HUES6 (cell line): ENCODE data around the gene SLC25A30.

ENCODE experiments used
- H3K27ac ChIP-seq: 2 replicates; pipeline ENCODE4 v1.7.0; 2013; ENCODE audit warnings: low read depth, mild to moderate bottlenecking, low read length, inconsistent platforms
- H3K27me3 ChIP-seq: 2 replicates; pipeline ENCODE4 v1.6.1; 2013; ENCODE audit warnings: low read length; ENCODE audit not compliant: control insufficient read depth, insufficient read depth
- H3K36me3 ChIP-seq: 2 replicates; pipeline ENCODE4 v1.6.1; 2013; ENCODE audit warnings: low read length; ENCODE audit not compliant: control insufficient read depth, insufficient read depth
- H3K4me1 ChIP-seq: 2 replicates; pipeline ENCODE4 v1.6.1; 2013; ENCODE audit warnings: low read length; ENCODE audit not compliant: control insufficient read depth, insufficient read depth
- H3K4me3 ChIP-seq: 2 replicates; pipeline ENCODE4 v1.5.1; 2013; ENCODE audit warnings: low read depth, low read length
- H3K9ac ChIP-seq: one replicate; pipeline ENCODE4 v1.6.1; 2013; ENCODE audit warnings: mild to moderate bottlenecking, low read length
- H3K9me3 ChIP-seq: 2 replicates; pipeline ENCODE4 v1.6.1; 2013; ENCODE audit warnings: low read depth, low read length; ENCODE audit not compliant: control insufficient read depth, insufficient read depth

SLC25A30 gene

GRCh38 chr13:45417790-45418534 is at the start of gene SLC25A30:
TSS of gene SLC25A30 (minus strand) at chr13:45418373. CDS start at chr13:45411425, 6,948 bp downstream.
- Histone ChIP-seq H3K27ac (peak within 1 kb of the TSS; percentile 56; the same call in 1 of the 2 replicates), H3K9ac (peak within 1 kb of the TSS; percentile 75), H3K4me3 (peak within 1 kb of the TSS; percentile 90), H3K36me3 (no peaks in the 10 kb centered on the region), H3K27me3 (no peaks in the 10 kb centered on the region), H3K4me1 (peaks cover 14% of the 10 kb centered on the region), H3K9me3 (no peaks in the 10 kb centered on the region)

DNA sequence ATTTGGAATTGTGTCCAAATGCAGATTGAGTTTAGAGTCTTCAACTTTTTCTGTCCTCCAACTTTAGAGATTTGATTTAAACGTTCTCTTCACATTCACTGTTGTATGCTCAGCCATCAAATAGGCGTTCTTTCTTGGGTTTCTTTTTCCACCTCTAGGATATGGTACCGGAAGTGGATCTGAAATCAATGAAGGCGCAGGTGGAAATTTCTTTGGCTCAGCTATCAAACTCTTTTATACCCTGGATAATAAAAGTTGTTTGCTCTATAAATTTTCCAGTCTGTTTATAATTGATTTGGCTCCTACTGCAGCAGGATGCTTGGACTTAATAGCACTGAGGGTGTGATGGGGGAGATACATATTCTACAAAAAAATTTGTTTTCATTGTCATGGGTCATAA is 48.2 kb upstream of the SLC25A30 start:
- H3K9me3 ChIP-seq, result no peaks in the 10 kb centered on the region
- no peak overlapping the region for H3K27ac ChIP-seq
- H3K27me3 ChIP-seq, result peaks cover 8% of the 10 kb centered on the region; the same call in 1 of the 2 replicates
- H3K36me3 ChIP-seq, result 0 out of 2 replicates have a peak, but pooled peaks cover 3% of the 10 kb centered on the region
- no peak overlapping the region for H3K4me3 ChIP-seq
- H3K4me1 ChIP-seq, result peaks cover 9% of the 10 kb centered on the region; the same call in 1 of the 2 replicates
- H3K9ac ChIP-seq, result no peak overlapping the region

DNA sequence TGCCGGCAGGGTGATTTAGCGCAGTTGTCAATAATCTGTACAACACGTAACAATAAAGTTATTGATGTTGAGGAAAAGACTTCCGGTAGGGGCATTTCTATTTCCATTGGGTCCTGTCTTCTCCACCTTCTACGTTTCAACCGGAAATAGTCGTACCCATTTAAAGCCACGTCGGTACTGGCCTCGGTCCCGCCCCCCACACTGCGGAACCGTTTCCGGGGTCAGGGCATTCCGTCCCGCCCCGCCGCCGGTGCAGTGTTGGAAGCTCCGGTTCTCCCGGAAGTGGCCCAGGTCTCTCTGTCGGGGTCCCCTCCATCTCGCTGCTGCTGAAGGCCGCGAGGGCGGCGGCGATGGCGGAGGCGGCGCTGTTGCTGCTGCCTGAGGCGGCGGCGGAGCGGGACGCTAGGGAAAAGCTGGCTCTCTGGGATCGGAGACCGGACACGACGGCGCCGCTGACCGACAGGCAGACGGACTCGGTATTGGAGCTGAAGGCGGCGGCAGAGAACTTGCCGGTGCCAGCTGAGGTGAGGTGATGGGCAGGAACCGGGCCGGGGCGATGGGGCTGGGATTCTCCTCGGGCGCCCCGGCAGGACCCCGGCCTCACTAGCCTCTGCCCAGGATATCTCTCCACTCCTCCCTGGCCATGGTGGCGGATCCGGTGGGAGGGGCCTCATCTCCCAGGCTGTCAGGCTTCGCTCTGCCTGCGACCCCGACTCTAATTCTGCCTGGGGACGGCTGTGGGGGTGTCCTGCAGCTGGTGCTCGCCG is 46.7 kb upstream of the SLC25A30 start, which contains the start of gene COG3:
COG3 (plus strand) TSS at position 253 of the 767 bp plus-strand sequence; CDS start at position 351, 98 bp downstream.
- Histone ChIP-seq H3K4me1 (peaks cover 9% of the 10 kb centered on the region; the same call in 1 of the 2 replicates), H3K36me3 (0 out of 2 replicates have a peak, but pooled peaks cover 3% of the 10 kb centered on the region), H3K27me3 (peaks cover 13% of the 10 kb centered on the region; the same call in 1 of the 2 replicates), H3K4me3 (peak within 1 kb of the TSS; percentile 97), H3K27ac (peak within 1 kb of the TSS; percentile 86), H3K9me3 (no peaks in the 10 kb centered on the region), H3K9ac (peak within 1 kb of the TSS; percentile 99)

DNA sequence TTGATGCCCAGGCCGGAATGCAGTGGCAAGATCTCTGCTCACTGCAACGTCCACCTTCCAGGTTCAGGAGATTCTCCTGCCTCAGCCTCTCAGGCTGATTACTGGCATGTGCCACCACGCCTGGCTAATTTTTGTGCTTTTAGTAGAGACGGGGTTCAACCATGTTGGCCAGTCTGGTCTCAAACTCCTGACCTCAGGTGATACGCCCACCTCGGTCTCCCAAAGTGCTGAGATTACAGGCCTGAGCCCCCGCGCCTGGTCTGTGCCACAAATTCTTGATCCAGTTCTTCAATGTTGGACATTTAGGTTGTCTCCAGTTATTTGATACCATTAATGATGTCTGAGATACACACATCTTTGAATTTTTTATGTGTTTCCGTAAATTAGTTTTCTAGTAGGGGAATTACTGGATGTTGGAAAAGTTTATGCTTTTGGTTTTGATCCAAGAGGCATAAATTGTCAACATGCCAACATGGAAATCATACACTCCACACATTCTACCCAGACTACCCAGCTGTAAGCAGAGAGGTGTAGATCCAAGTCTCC is 46.0 kb upstream of the SLC25A30 start:
- H3K9ac ChIP-seq, result peak overlapping the region; percentile 99
- peaks cover 13% of the 10 kb centered on the region; the same call in 1 of the 2 replicates for H3K27me3 ChIP-seq
- H3K4me3 ChIP-seq, result peak overlapping the region; percentile 97
- no peaks in the 10 kb centered on the region; the same call in 1 of the 2 replicates for H3K9me3 ChIP-seq
- peaks cover 9% of the 10 kb centered on the region; the same call in 1 of the 2 replicates for H3K4me1 ChIP-seq
- H3K27ac ChIP-seq, result no peak overlapping the region
- H3K36me3 ChIP-seq, result 0 out of 2 replicates have a peak, but pooled peaks cover 3% of the 10 kb centered on the region

- Histone ChIP-seq H3K9me3 (peaks cover 2% of the 10 kb centered on the region; the same call in 1 of the 2 replicates), H3K9ac (no peak overlapping the region), H3K4me3 (no peak overlapping the region), H3K27ac (no peak overlapping the region), H3K4me1 (no peaks in the 10 kb centered on the region; the same call in 1 of the 2 replicates), H3K36me3 (no peaks in the 10 kb centered on the region), H3K27me3 (peaks cover 6% of the 10 kb centered on the region; the same call in 1 of the 2 replicates)
Measured at GRCh38 chr13:45456196-45456972, 38.2 kb upstream of the SLC25A30 start.

GRCh38 chr13:45454204-45454603 is 36.0 kb upstream of the SLC25A30 start:
- Histone ChIP-seq H3K27me3 (no peaks in the 10 kb centered on the region), H3K36me3 (no peaks in the 10 kb centered on the region), H3K4me1 (no peaks in the 10 kb centered on the region; the same call in 1 of the 2 replicates), H3K9ac (no peak overlapping the region), H3K9me3 (peaks cover 2% of the 10 kb centered on the region; the same call in 1 of the 2 replicates), H3K4me3 (no peak overlapping the region), H3K27ac (no peak overlapping the region)

- no peaks in the 10 kb centered on the region; the same call in 1 of the 2 replicates for H3K4me1 ChIP-seq
- H3K9me3 ChIP-seq, result no peaks in the 10 kb centered on the region
- no peaks in the 10 kb centered on the region for H3K36me3 ChIP-seq
- H3K9ac ChIP-seq, result no peak overlapping the region
- H3K27me3 ChIP-seq, result no peaks in the 10 kb centered on the region
- H3K27ac ChIP-seq, result no peak overlapping the region
- H3K4me3 ChIP-seq, result no peak overlapping the region
Measured at GRCh38 chr13:45451282-45451681, 33.1 kb upstream of the SLC25A30 start.

DNA sequence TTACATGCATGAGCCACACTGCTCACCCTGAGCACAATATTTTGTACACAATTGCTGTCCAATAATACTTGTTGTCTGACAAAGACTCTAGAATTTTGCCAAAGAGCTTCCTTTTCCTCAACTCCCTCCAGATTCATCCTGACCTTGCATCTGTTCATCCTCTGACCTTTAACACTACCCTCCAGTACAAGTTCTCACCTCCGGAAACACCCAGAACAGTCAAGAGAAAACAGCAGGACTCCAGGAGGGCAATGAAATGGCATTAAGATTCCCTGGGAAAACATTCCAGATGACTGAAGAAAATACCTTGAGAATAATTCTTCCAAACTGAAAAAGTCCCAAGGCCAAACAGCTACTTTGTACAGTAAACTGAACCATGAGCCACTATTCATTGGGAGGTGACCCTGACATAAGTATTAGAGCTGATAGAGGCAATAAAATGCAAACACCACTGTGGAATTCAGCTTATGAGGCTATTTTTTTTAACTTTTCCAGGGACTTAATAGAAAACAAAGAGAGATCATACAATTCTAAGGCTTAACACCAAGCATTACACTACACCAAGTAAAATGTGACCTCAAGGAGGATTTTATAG is 30.9 kb upstream of the SLC25A30 start:
- H3K4me3 ChIP-seq, result no peak overlapping the region
- H3K9me3 ChIP-seq, result no peaks in the 10 kb centered on the region
- no peaks in the 10 kb centered on the region for H3K27me3 ChIP-seq
- H3K27ac ChIP-seq, result no peak overlapping the region
- H3K4me1 ChIP-seq, result no peaks in the 10 kb centered on the region; the same call in 1 of the 2 replicates
- H3K9ac ChIP-seq, result no peak overlapping the region
- no peaks in the 10 kb centered on the region for H3K36me3 ChIP-seq

GRCh38 chr13:45447050-45447661 is 29.0 kb upstream of the SLC25A30 start:
- Histone ChIP-seq H3K27me3 (no peaks in the 10 kb centered on the region), H3K9ac (no peak overlapping the region), H3K36me3 (no peaks in the 10 kb centered on the region), H3K4me3 (no peak overlapping the region), H3K4me1 (no peaks in the 10 kb centered on the region), H3K27ac (no peak overlapping the region), H3K9me3 (no peaks in the 10 kb centered on the region)
